T-helper 9 cell (primary cell): ENCODE data around the gene ROR1.
"Not testable (repeated sequence)": the region's sequence is repeated elsewhere in the genome, so short reads cannot be mapped to it uniquely, and the experiment has no call there.

Experiments used
- DNase-seq: peaks from one replicate; pipeline ENCODE4 v3.0.0-alpha.2; 2020

ROR1 gene

GRCh38 chr1:63759778-63760177 lies 14.0 kb upstream of the ROR1 start:
- no peak for DNase-seq

GRCh38 chr1:63770381-63770780 lies 3.4 kb upstream of the ROR1 start:
- no peak for DNase-seq

GRCh38 chr1:63772201-63772600 lies 1.6 kb upstream of the ROR1 start:
- DNase-seq = no peak

- DNase-seq = no peak
Measured at GRCh38 chr1:63772876-63773275, 941 bp upstream of the ROR1 start.

- DNase-seq = no peak
Measured at GRCh38 chr1:63773496-63773814, 362 bp upstream of the ROR1 start.

- no peak for DNase-seq
Measured at GRCh38 chr1:63774617-63775417, 1.0 kb downstream of the ROR1 start.

- DNase-seq = no peak
Measured at GRCh38 chr1:63775418-63776127, 1.8 kb downstream of the ROR1 start.

GRCh38 chr1:63777286-63777685 lies 3.5 kb downstream of the ROR1 start:
- DNase-seq = no peak

- DNase-seq = no peak
Measured at GRCh38 chr1:63777965-63778880, 4.4 kb downstream of the ROR1 start.

- no peak for DNase-seq
Measured at GRCh38 chr1:63779338-63780211, 5.8 kb downstream of the ROR1 start.

GRCh38 chr1:63780565-63780964 lies 6.7 kb downstream of the ROR1 start:
- no peak for DNase-seq

- no peak for DNase-seq
Measured at GRCh38 chr1:63782982-63783381, 9.2 kb downstream of the ROR1 start.

GRCh38 chr1:63784083-63784482 lies 10.3 kb downstream of the ROR1 start:
- DNase-seq = no peak

- DNase-seq = no peak
Measured at GRCh38 chr1:63784489-63785390, 10.9 kb downstream of the ROR1 start.

GRCh38 chr1:63787270-63787669 lies 13.5 kb downstream of the ROR1 start:
- DNase-seq = not testable (repeated sequence)

- DNase-seq = no peak
Measured at GRCh38 chr1:63787875-63788274, 14.1 kb downstream of the ROR1 start.

- DNase-seq = no peak
Measured at GRCh38 chr1:63789856-63790605, 16.2 kb downstream of the ROR1 start.

GRCh38 chr1:63790989-63791388 lies 17.2 kb downstream of the ROR1 start:
- DNase-seq = no peak

GRCh38 chr1:63792152-63792551 lies 18.3 kb downstream of the ROR1 start:
- no peak for DNase-seq

GRCh38 chr1:63793741-63794240 lies 20.0 kb downstream of the ROR1 start:
- DNase-seq = no peak
